A549 treated with Mapracorat at 1 μM for 4 hours (cell line): Measurements from ENCODE around the gene AGAP2. TPM values are rescaled to one million over a fixed set of nuclear protein-coding genes. Genes with fewer than 3 reads are reported as not detected.

Experiments used
- total RNA-seq: library from RNA; stranded (reverse); fragments of 200-300 nt; extraction: Qiagen RNA extraction; gene quantifications from 5 replicates; pipeline ENCODE4 v1.2.3, GENCODE V29; 2022

AGAP2 gene
- 0.08 to 0.23 TPM (median 0.14 TPM) in 5 replicates for total RNA-seq

GRCh38 chr12:57738661-57739237 lies at the start of gene AGAP2:
Gene AGAP2, minus strand, starts transcription at chr12:57738742. Its CDS starts 496 bp downstream, at chr12:57738246.

GRCh38 chr12:57782608-57783465 lies 44.3 kb upstream of the AGAP2 start, which contains the start of gene TSFM:
Gene TSFM, plus strand, starts transcription at chr12:57782787. Its CDS starts 15 bp downstream, at chr12:57782802.

GRCh38 chr12:57772429-57773322 lies 34.1 kb upstream of the AGAP2 start, which contains the start of gene EEF1AKMT3:
Gene EEF1AKMT3, plus strand, starts transcription at chr12:57772614. Its CDS starts 111 bp downstream, at chr12:57772725.

GRCh38 chr12:57771873-57772428 lies 33.4 kb upstream of the AGAP2 start, which contains the start of gene METTL1:
Gene METTL1, minus strand, starts transcription at chr12:57772105. Its CDS starts 22 bp downstream, at chr12:57772083.

GRCh38 chr12:57766464-57767304 lies 28.1 kb upstream of the AGAP2 start, which contains the start of gene CYP27B1:
Gene CYP27B1, minus strand, starts transcription at chr12:57767078. Its CDS starts 37 bp downstream, at chr12:57767041.

GRCh38 chr12:57754411-57755193 lies 16.1 kb upstream of the AGAP2 start, which contains the start of gene MARCHF9:
Gene MARCHF9, plus strand, starts transcription at chr12:57755103. Its CDS starts 426 bp downstream, at chr12:57755529.

GRCh38 chr12:57751788-57752667 lies 13.5 kb upstream of the AGAP2 start, which contains the start of gene CDK4:
Gene CDK4, minus strand, starts transcription at chr12:57752310. Its CDS starts 593 bp downstream, at chr12:57751717.

GRCh38 chr12:57744777-57745484 lies 6.4 kb upstream of the AGAP2 start, which contains the start of gene TSPAN31:
Gene TSPAN31, plus strand, starts transcription at chr12:57745039. Its CDS starts 116 bp downstream, at chr12:57745155.

GRCh38 chr12:57693659-57694458 lies 44.7 kb downstream of the AGAP2 start, which contains the start of gene OS9:
Gene OS9, plus strand, starts transcription at chr12:57694132. Its CDS starts 30 bp downstream, at chr12:57694162.

Other genes with a start within 250 kb of the AGAP2 start
- 27.8 to 30.1 TPM (median 28.8 TPM) in 5 replicates for gene DDIT3, start 218.2 kb downstream of the AGAP2 start, total RNA-seq
- 19.4 to 27.6 TPM (median 26.6 TPM) in 5 replicates for gene MBD6, start 215.9 kb downstream of the AGAP2 start, total RNA-seq
- gene DCTN2, start 191.6 kb downstream of the AGAP2 start, total RNA-seq: 117 to 160 TPM (median 118 TPM) in 5 replicates
- 0.13 to 0.29 TPM (median 0.20 TPM) in 5 replicates for gene KIF5A, start 188.7 kb downstream of the AGAP2 start, total RNA-seq
- gene PIP4K2C, start 147.6 kb downstream of the AGAP2 start, total RNA-seq: 38.3 to 48.9 TPM (median 42.1 TPM) in 5 replicates
- 16.1 to 21.0 TPM (median 17.8 TPM) in 5 replicates for gene DTX3, start 133.9 kb downstream of the AGAP2 start, total RNA-seq
- 4.4 to 5.9 TPM (median 5.3 TPM) in 5 replicates for gene ARHGEF25, start 127.3 kb downstream of the AGAP2 start, total RNA-seq
- gene B4GALNT1, start 105.5 kb downstream of the AGAP2 start, total RNA-seq: 30.6 to 47.9 TPM (median 44.0 TPM) in 5 replicates
- 113 to 119 TPM (median 115 TPM) in 5 replicates for gene OS9, start 44.6 kb downstream of the AGAP2 start, total RNA-seq
- 15.2 to 21.0 TPM (median 16.4 TPM) in 5 replicates for gene TSPAN31, start 6.3 kb upstream of the AGAP2 start, total RNA-seq
- gene CDK4, start 13.6 kb upstream of the AGAP2 start, total RNA-seq: 237 to 273 TPM (median 248 TPM) in 5 replicates
- 6.9 to 8.7 TPM (median 7.3 TPM) in 5 replicates for gene MARCHF9, start 16.4 kb upstream of the AGAP2 start, total RNA-seq
- 1.5 to 2.8 TPM (median 1.7 TPM) in 5 replicates for gene CYP27B1, start 28.3 kb upstream of the AGAP2 start, total RNA-seq
- 47.6 to 55.6 TPM (median 52.6 TPM) in 5 replicates for gene METTL1, start 33.4 kb upstream of the AGAP2 start, total RNA-seq
- 4.8 to 5.7 TPM (median 5.6 TPM) in 5 replicates for gene EEF1AKMT3, start 33.9 kb upstream of the AGAP2 start, total RNA-seq
- gene TSFM, start 44.0 kb upstream of the AGAP2 start, total RNA-seq: 66.3 to 77.2 TPM (median 75.5 TPM) in 5 replicates
- gene AVIL, start 80.0 kb upstream of the AGAP2 start, total RNA-seq: 0.38 to 0.92 TPM (median 0.54 TPM) in 5 replicates
- gene CTDSP2, start 108.0 kb upstream of the AGAP2 start, total RNA-seq: 42.7 to 57.2 TPM (median 51.1 TPM) in 5 replicates
- gene ATP23, start 202.8 kb upstream of the AGAP2 start, total RNA-seq: 3.5 to 5.0 TPM (median 4.6 TPM) in 5 replicates